Endothelial cell of umbilical vein (primary cell): ENCODE results near the gene RAB40A. TPM values are rescaled to one million over a fixed set of nuclear protein-coding genes. Genes with fewer than 3 reads are reported as not detected.
"Not testable (repeated sequence)": the region's sequence is repeated elsewhere in the genome, so short reads cannot be mapped to it uniquely, and the experiment has no call there.

Experiments
- BruUV-seq: library from RNA; stranded (reverse); fragments of 400-500 nt; replicated peaks from 2 replicates; lab custom pipeline; 2021; lab: Mats Ljungman, UMichigan
- CTCF ChIA-PET: fragments of 300-600, 350-600 bp; sonication (Branson Sonifier 250); formaldehyde crosslinking; loops from one replicate; lab custom pipeline; 2021; ENCODE audit warnings: antibody characterized with exemption, inconsistent platforms; lab: Charles Lee
- POLR2A ChIA-PET: fragments of 300-600, 350-600 bp; sonication (Branson Sonifier 250); formaldehyde crosslinking; loops from one replicate; lab custom pipeline; 2021; ENCODE audit warnings: antibody characterized with exemption, inconsistent platforms; lab: Charles Lee
- DNase-seq: peaks from one replicate; pipeline ENCODE4 v3.0.0-alpha.2; 2011; ENCODE audit warnings: low read depth, low spot score
- FAIRE-seq: peaks from 2 replicates; lab custom pipeline; 2011; peaks lifted over from hg19 to GRCh38; lab: Jason Lieb, UNC
- H2AFZ ChIP-seq: 2 replicates; pipeline ENCODE4 v1.6.0; 2012; ENCODE audit warnings: low read depth, low read length, control low read depth, inconsistent platforms
- H3K27ac ChIP-seq: 2 replicates; pipeline ENCODE4 v1.5.1; 2011; ENCODE audit warnings: low read depth, mild to moderate bottlenecking, control low read depth, low read length, moderate library complexity; ENCODE audit not compliant: insufficient read depth
- H3K27me3 ChIP-seq, 2 experiments: 2 replicates each; pipeline versions ENCODE4 v1.6.0 to v1.6.1; 2011; ENCODE audit warnings: low read length in 2 of 2, mixed read lengths in 1 of 2; ENCODE audit not compliant: control insufficient read depth in 2 of 2, insufficient read depth in 2 of 2
- H3K36me3 ChIP-seq, 2 experiments: 2 replicates in 1 of 2; 3 replicates in 1 of 2; pipeline ENCODE4 v1.5.1; 2011; ENCODE audit warnings: low read length in 2 of 2, mild to moderate bottlenecking in 1 of 2, moderate library complexity in 1 of 2; ENCODE audit not compliant: control insufficient read depth in 2 of 2, insufficient read depth in 2 of 2; ENCODE audit errors: extremely low read depth in 1 of 2
- H3K4me1 ChIP-seq: 3 replicates; pipeline ENCODE4 v1.5.1; 2011; ENCODE audit warnings: mild to moderate bottlenecking, low read length; ENCODE audit not compliant: control insufficient read depth, insufficient read depth; ENCODE audit errors: extremely low read depth
- H3K4me2 ChIP-seq: 2 replicates; pipeline ENCODE4 v1.6.1; 2011; ENCODE audit warnings: low read length, control low read depth, mixed read lengths; ENCODE audit not compliant: insufficient read depth
- H3K4me3 ChIP-seq, 3 experiments: fragments of 200-600 bp in 1 of 3; sonication (generic), shearing (Covaris generic) in 1 of 3; replicated peaks in 1 of 3; 2 replicates each; pipeline ENCODE4 v1.5.1; 2011 to 2016; ENCODE audit warnings: control low read depth in 3 of 3, low read length in 3 of 3, mild to moderate bottlenecking in 2 of 3, inconsistent platforms in 1 of 3, low read depth in 1 of 3, moderate library complexity in 1 of 3; ENCODE audit not compliant: insufficient read depth in 1 of 3
- H3K79me2 ChIP-seq: 2 replicates; pipeline ENCODE4 v1.6.0; 2012; ENCODE audit warnings: low read length, inconsistent platforms; ENCODE audit not compliant: control insufficient read depth, insufficient read depth
- H3K9ac ChIP-seq: replicated peaks from 2 replicates; pipeline ENCODE3; 2011; ENCODE audit warnings: low read length, control low read depth; ENCODE audit not compliant: insufficient read depth; ENCODE audit errors: extremely low read depth
- H3K9me1 ChIP-seq: replicated peaks from 3 replicates; pipeline ENCODE4 v1.6.0; 2011; ENCODE audit warnings: mild to moderate bottlenecking, low read length; ENCODE audit not compliant: control insufficient read depth, insufficient read depth; ENCODE audit errors: extremely low read depth
- H3K9me3 ChIP-seq: replicated peaks from 2 replicates; pipeline ENCODE4 v1.5.1; 2012; ENCODE audit warnings: low read length, inconsistent platforms; ENCODE audit not compliant: control insufficient read depth, insufficient read depth
- H4K20me1 ChIP-seq: replicated peaks from 2 replicates; pipeline ENCODE3; 2011; ENCODE audit warnings: mild to moderate bottlenecking, low read length; ENCODE audit not compliant: control insufficient read depth, insufficient read depth; ENCODE audit errors: extremely low read depth
- CTCF ChIP-seq, 2 donors: IDR thresholded peaks; 1 replicate in 1 of 2; 2 replicates in 1 of 2; pipeline ENCODE4 v1.5.1; 2011; ENCODE audit warnings: low read length in 2 of 2, mild to moderate bottlenecking in 2 of 2, moderate library complexity in 2 of 2, control low read depth in 1 of 2, inconsistent platforms in 1 of 2, low read depth in 1 of 2; ENCODE audit not compliant: insufficient read depth in 1 of 2; ENCODE audit errors: extremely low read depth in 1 of 2
- GATA2 ChIP-seq: IDR thresholded peaks from 2 replicates; pipeline ENCODE4 v1.7.0; 2011; ENCODE audit warnings: low read depth, mild to moderate bottlenecking, moderate library complexity, mixed read lengths, low read length; ENCODE audit not compliant: insufficient read length, insufficient read depth
- MAX ChIP-seq: IDR thresholded peaks from 2 replicates; pipeline ENCODE4 v1.6.1; 2011; ENCODE audit not compliant: insufficient read depth, insufficient read length
- MYC ChIP-seq: IDR thresholded peaks from one replicate; pipeline ENCODE4 v1.6.1; 2011; ENCODE audit warnings: mild to moderate bottlenecking, low read depth, low read length
- dilution Hi-C: fragments of 300-500 bp; cut with MboI; formaldehyde crosslinking; loops from one replicate; pipeline ENCODE4 v1.15.0; 2019; ENCODE audit warnings: low sequenced_read_pairs; ENCODE audit not compliant: extremely low pct_ligation_motif_present
- intact Hi-C: fragments of 100-400 bp; cut with micrococcal nuclease; formaldehyde crosslinking; loops from one replicate; pipeline ENCODE4 v1.10.0; 2022
- polyA plus RNA-seq, 4 experiments: library from polyadenylated mRNA; depleted of rRNA in 3 of 4; stranded (reverse) in 3 of 4; unstranded in 1 of 4; fragments of >200 nt; gene quantifications; 2 replicates each; pipeline versions ENCODE4 v1.2.1 to v1.2.3, GENCODE V29; 2011 to 2012; ENCODE audit warnings: missing spikeins in 1 of 4
- total RNA-seq: library from RNA; stranded (reverse); gene quantifications from 2 replicates; pipeline ENCODE4 v1.2.3, GENCODE V29; 2021

RAB40A gene
- total and polyA plus RNA-seq, 2 donors (not counting 3 experiments of a cell fraction or from before 2014, with no cell fraction given), result 0.30 to 0.58 TPM

GRCh38 chrX:103495786-103496185, 23.5 kb downstream of the RAB40A start:
- DNase-seq, result no peak

GRCh38 chrX:103493578-103493977, 25.7 kb downstream of the RAB40A start:
- intact Hi-C loops, H2AFZ ChIP-seq, H3K4me2 ChIP-seq, POLR2A ChIA-PET, H3K79me2 ChIP-seq, H3K36me3 ChIP-seq, H3K4me1 ChIP-seq, dilution Hi-C loops, H3K27ac ChIP-seq, H3K4me3 ChIP-seq, H3K9me1 ChIP-seq, BruUV-seq, CTCF ChIA-PET, DNase-seq, H3K9me3 ChIP-seq, H3K9ac ChIP-seq, FAIRE-seq, H4K20me1 ChIP-seq, H3K27me3 ChIP-seq: not testable (repeated sequence)

More at GRCh38 chrX:103495786-103496185, 23.5 kb downstream of the RAB40A start:
- intact Hi-C loops, result no loop called here
- Histone ChIP-seq H4K20me1 (no peaks in the 10 kb centered on the region), H3K9me1 (no peaks in the 10 kb centered on the region), H3K9me3 (no peaks in the 10 kb centered on the region), H3K4me3 (no peak overlapping the region), H3K9ac (no peak overlapping the region), H3K27me3 (no peaks in the 10 kb centered on the region), H2AFZ (no peak overlapping the region), H3K27ac (no peak overlapping the region), H3K4me2 (no peak overlapping the region), H3K4me1 (no peaks in the 10 kb centered on the region), H3K79me2 (no peaks in the 10 kb centered on the region), H3K36me3 (no peaks in the 10 kb centered on the region)
- dilution Hi-C loops, result no loop called here
- ChIA-PET POLR2A (no interaction called here), CTCF (no interaction called here)
- BruUV-seq, result no TSS peak
- FAIRE-seq, result no peak
- no peak for TF ChIP-seq CTCF (IDR thresholded peaks at IDR 0.05; ENCODE audit: extremely low read depth in 1 of 2, insufficient read depth in 1 of 2, low read depth in 1 of 2, low read length in 2 of 2)
- TF ChIP-seq MYC, result no peak
- TF ChIP-seq MAX, result no peak
- TF ChIP-seq GATA2, result no peak
